Mesothelial cell of epicardium (in vitro differentiated cells): ENCODE data around the gene FAM219A. TPM values are rescaled to one million over a fixed set of nuclear protein-coding genes. Genes with fewer than 3 reads are reported as not detected.

Source experiments
- DNase-seq, 2 experiments: peaks; one replicate each; pipeline ENCODE4 v3.0.0; 2021; ENCODE audit warnings: low spot score in 2 of 2; ENCODE audit not compliant: unreplicated experiment in 2 of 2
- H3K27ac Mint-ChIP-seq: 2 replicates; pipeline ENCODE4 v1.8.0; 2021; ENCODE audit warnings: mixed read lengths
- H3K27me3 Mint-ChIP-seq: 2 replicates; pipeline ENCODE4 v1.8.0; 2021; ENCODE audit warnings: low read depth, mixed read lengths
- H3K36me3 Mint-ChIP-seq: 2 replicates; pipeline ENCODE4 v1.8.0; 2021; ENCODE audit warnings: mixed read lengths
- H3K4me1 Mint-ChIP-seq: 2 replicates; pipeline ENCODE4 v1.8.0; 2021; ENCODE audit warnings: mixed read lengths
- H3K4me3 Mint-ChIP-seq: 2 replicates; pipeline ENCODE4 v1.8.0; 2021; ENCODE audit warnings: mild to moderate bottlenecking, moderate library complexity, mixed read lengths
- H3K9me3 Mint-ChIP-seq: 2 replicates; pipeline ENCODE4 v1.8.0; 2021; ENCODE audit warnings: mixed read lengths
- total RNA-seq: library from RNA; stranded (reverse); gene quantifications from 3 replicates; pipeline ENCODE4 v1.2.1, GENCODE V29; 2021
- TF ChIP-seq, protein P1 (sequence below): fragments of 200-600 bp; sonication (generic); IDR thresholded peaks from one replicate; pipeline ENCODE4 v1.5.0; 2021; ENCODE audit warnings: antibody characterized with exemption; ENCODE audit not compliant: unreplicated experiment

Gene FAM219A
- total RNA-seq, 1 donor from 2014 or later: 16.9 TPM

DNA sequence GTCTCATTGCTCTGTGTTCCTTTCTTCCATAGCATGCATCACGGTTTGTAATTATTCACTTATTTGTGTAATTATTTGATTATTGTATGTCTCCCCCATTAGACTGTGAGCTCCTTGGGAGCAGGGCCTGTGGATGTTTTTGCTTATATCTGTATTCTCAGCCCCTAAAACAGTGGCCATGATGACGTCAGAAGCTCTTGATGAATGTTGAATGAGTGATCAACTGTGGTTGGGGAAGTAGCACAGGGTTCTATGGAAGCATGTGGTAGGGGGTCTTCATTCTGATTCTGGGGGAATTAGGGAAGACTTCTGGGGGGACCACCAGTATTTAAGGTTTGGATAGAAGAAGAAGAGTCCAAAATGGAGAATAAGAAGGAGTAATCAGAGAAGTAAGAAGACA lies 6.2 kb upstream of the FAM219A start:
- H3K4me3 Mint-ChIP-seq: no peak overlapping the region
- H3K27me3 Mint-ChIP-seq: peaks cover 28% of the 10 kb centered on the region
- DNase-seq: no peak
- no peaks in the 10 kb centered on the region for H3K9me3 Mint-ChIP-seq
- TF ChIP-seq, protein P1, sequence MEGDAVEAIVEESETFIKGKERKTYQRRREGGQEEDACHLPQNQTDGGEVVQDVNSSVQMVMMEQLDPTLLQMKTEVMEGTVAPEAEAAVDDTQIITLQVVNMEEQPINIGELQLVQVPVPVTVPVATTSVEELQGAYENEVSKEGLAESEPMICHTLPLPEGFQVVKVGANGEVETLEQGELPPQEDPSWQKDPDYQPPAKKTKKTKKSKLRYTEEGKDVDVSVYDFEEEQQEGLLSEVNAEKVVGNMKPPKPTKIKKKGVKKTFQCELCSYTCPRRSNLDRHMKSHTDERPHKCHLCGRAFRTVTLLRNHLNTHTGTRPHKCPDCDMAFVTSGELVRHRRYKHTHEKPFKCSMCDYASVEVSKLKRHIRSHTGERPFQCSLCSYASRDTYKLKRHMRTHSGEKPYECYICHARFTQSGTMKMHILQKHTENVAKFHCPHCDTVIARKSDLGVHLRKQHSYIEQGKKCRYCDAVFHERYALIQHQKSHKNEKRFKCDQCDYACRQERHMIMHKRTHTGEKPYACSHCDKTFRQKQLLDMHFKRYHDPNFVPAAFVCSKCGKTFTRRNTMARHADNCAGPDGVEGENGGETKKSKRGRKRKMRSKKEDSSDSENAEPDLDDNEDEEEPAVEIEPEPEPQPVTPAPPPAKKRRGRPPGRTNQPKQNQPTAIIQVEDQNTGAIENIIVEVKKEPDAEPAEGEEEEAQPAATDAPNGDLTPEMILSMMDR: no peak
- no peaks in the 10 kb centered on the region for H3K4me1 Mint-ChIP-seq
- H3K36me3 Mint-ChIP-seq: no peaks in the 10 kb centered on the region
- no peak overlapping the region for H3K27ac Mint-ChIP-seq

- Mint-ChIP-seq H3K4me3 (no peak overlapping the region), H3K27ac (no peak overlapping the region), H3K36me3 (no peaks in the 10 kb centered on the region), H3K27me3 (peaks cover 28% of the 10 kb centered on the region), H3K9me3 (no peaks in the 10 kb centered on the region), H3K4me1 (peaks cover 2% of the 10 kb centered on the region)
- TF ChIP-seq, protein P1: no peak
- DNase-seq: no peak
Measured at GRCh38 chr9:34463901-34464232, 5.5 kb upstream of the FAM219A start.

DNA sequence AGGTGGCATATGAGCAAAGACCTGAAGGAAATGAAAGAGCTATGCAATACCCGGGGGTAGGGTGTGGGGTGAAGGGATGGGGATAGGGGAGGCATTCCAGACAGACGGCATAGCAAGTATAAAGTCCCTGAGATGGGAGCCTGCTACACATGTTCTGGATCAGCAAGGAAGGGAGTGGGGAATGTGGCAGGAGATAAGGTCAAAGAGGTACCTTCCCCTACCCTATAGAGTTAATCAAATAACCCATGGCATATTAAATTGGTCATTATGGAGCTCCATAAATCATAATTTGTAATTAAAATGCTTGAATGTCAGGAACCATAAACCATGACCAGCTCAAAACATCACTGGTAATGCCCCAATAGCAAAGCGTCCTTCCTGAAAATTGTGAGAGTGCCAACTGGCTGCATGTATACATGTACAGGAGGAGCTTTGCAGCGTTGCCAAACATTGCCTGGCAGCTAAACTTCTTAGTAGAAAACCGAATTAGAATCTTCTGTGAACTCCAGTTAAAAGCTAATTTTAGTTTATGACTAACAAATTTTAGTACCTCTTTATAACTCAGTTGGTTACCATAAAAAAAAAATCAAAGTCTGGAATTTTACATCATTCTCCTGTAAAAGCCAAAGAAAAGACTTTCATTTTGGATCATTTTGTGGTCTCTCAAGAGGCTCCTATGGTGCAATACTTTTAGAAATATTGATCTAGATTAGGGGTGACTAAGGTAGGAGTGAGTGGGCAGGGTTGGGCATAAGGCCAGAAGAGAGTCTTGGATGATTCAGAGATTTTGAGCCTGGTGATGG lies 4.9 kb upstream of the FAM219A start:
- TF ChIP-seq, protein P1: no peak
- H3K9me3 Mint-ChIP-seq: no peaks in the 10 kb centered on the region
- H3K27me3 Mint-ChIP-seq: peaks cover 29% of the 10 kb centered on the region
- H3K27ac Mint-ChIP-seq: no peak overlapping the region
- DNase-seq: no peak
- H3K36me3 Mint-ChIP-seq: no peaks in the 10 kb centered on the region
- peaks cover 5% of the 10 kb centered on the region for H3K4me1 Mint-ChIP-seq
- no peak overlapping the region for H3K4me3 Mint-ChIP-seq

- H3K36me3 Mint-ChIP-seq: no peaks in the 10 kb centered on the region
- no peak overlapping the region for H3K4me3 Mint-ChIP-seq
- no peak for DNase-seq
- TF ChIP-seq, protein P1: no peak
- H3K4me1 Mint-ChIP-seq: peaks cover 18% of the 10 kb centered on the region
- H3K27me3 Mint-ChIP-seq: peaks cover 17% of the 10 kb centered on the region
- H3K9me3 Mint-ChIP-seq: no peaks in the 10 kb centered on the region
- H3K27ac Mint-ChIP-seq: no peak overlapping the region
Measured at GRCh38 chr9:34459941-34460340, 1.6 kb upstream of the FAM219A start.

DNA sequence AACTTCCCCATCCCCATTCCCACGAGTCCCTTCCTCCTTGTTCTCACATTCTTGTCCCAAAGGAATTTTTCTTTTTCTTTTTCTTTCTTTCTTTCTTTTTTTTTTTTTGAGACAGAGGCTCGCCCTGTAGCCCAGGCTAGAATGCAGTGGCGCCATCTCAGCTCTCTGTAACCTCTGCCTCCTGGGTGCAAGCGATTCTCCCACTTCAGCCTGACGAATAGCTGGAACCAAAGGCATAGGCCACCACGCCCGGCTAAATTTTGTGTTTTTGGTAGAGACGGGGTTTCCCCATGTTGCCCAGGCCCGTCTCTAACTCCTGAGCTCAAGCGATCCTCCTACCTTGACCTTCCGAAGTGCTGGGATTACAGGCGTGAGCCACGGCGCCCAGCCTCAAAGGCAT lies 986 bp upstream of the FAM219A start:
- Mint-ChIP-seq H3K27me3 (peaks cover 17% of the 10 kb centered on the region), H3K9me3 (no peaks in the 10 kb centered on the region), H3K4me1 (peaks cover 18% of the 10 kb centered on the region), H3K36me3 (no peaks in the 10 kb centered on the region), H3K27ac (no peak overlapping the region), H3K4me3 (no peak overlapping the region)
- DNase-seq: no peak
- TF ChIP-seq, protein P1: no peak
